Mucosa of stomach (tissue), 1 donor: ENCODE data around the gene CELSR1.

Experiments used
- H3K27me3 ChIP-seq: one replicate; pipeline ENCODE4 v1.7.0; 2013; ENCODE audit warnings: mild to moderate bottlenecking, low read length; ENCODE audit not compliant: control insufficient read depth, insufficient read depth
- H3K36me3 ChIP-seq: one replicate; pipeline ENCODE4 v1.7.0; 2013; ENCODE audit warnings: low read length; ENCODE audit not compliant: control insufficient read depth, insufficient read depth
- H3K4me1 ChIP-seq: one replicate; pipeline ENCODE4 v1.7.0; 2013; ENCODE audit warnings: mild to moderate bottlenecking, low read length; ENCODE audit not compliant: control insufficient read depth, insufficient read depth
- H3K4me3 ChIP-seq: one replicate; pipeline ENCODE4 v1.7.0; 2013; ENCODE audit warnings: low read length
- H3K9ac ChIP-seq: one replicate; pipeline ENCODE4 v1.7.0; 2013; ENCODE audit warnings: mild to moderate bottlenecking, low read length, moderate library complexity
- H3K9me3 ChIP-seq: one replicate; pipeline ENCODE4 v1.7.0; 2013; ENCODE audit warnings: mild to moderate bottlenecking, low read length, moderate library complexity; ENCODE audit not compliant: control insufficient read depth
- donor health status: Pancreatic carcinoma.

CELSR1 gene

GRCh38 chr22:46330426-46330825, 207.0 kb downstream of the CELSR1 start:
- Histone ChIP-seq H3K27me3 (no peaks in the 10 kb centered on the region), H3K9me3 (no peaks in the 10 kb centered on the region), H3K4me1 (no peaks in the 10 kb centered on the region), H3K4me3 (no peak overlapping the region), H3K36me3 (no peaks in the 10 kb centered on the region), H3K9ac (no peak overlapping the region)

DNA sequence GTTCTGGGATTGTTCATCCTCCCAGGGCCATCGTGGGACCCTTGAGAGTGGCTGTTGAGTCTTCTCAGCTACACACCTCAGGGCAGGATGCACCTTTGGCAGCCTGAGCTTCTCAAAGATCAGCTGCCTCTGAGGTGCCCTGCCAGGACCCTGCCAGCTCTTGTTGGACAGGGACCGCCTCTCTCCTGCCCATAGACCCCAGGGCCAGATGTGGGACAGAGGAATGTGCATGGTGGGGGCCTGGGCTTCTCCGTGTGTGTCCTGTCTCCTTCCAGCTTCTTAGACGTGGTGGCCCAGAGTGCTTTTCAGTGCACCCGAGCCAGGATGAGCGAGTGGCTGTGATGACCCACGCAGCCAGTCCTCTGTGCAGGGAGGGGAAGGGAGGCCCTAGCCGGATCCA, 207.8 kb downstream of the CELSR1 start:
- Histone ChIP-seq H3K4me1 (no peaks in the 10 kb centered on the region), H3K4me3 (no peak overlapping the region), H3K27me3 (no peaks in the 10 kb centered on the region), H3K9ac (no peak overlapping the region), H3K9me3 (no peaks in the 10 kb centered on the region), H3K36me3 (no peaks in the 10 kb centered on the region)

- Histone ChIP-seq H3K9me3 (no peaks in the 10 kb centered on the region), H3K27me3 (no peaks in the 10 kb centered on the region), H3K9ac (no peak overlapping the region), H3K4me1 (no peaks in the 10 kb centered on the region), H3K36me3 (no peaks in the 10 kb centered on the region), H3K4me3 (no peak overlapping the region)
Observed at GRCh38 chr22:46328797-46329196, 208.6 kb downstream of the CELSR1 start.

GRCh38 chr22:46327691-46328465, 209.5 kb downstream of the CELSR1 start:
- Histone ChIP-seq H3K9ac (no peak overlapping the region), H3K27me3 (no peaks in the 10 kb centered on the region), H3K4me1 (no peaks in the 10 kb centered on the region), H3K36me3 (no peaks in the 10 kb centered on the region), H3K9me3 (no peaks in the 10 kb centered on the region), H3K4me3 (no peak overlapping the region)

DNA sequence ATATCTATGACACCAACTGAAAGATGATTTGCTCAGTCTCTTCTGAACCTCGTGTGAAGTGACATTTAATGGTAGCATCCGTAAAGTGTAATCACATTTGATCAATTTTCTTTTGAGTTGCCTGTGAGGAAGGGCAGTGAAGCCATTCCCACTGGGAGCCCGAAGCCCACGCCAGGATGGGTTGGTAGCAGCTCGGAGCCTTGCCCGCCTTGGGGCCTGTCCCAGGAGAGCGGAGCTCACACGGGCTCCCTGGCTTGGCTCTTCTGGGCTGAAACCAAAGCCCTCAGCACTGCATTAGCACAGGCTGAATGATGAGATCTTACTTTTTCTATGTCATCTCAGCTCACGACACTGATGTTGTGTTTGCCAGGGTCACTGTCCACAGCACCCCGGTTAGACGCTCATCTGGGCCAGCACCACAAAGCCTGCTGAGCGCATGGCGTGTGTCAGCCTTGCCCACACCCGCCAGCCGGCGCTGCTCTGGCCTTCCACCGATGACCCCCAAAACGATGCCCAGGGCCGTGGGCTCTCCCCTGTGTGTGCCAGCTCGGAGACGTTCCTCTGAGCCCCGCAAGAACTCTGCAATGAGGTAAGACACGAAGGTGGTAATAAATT, 211.2 kb downstream of the CELSR1 start:
- H3K9me3 ChIP-seq: no peaks in the 10 kb centered on the region
- H3K36me3 ChIP-seq: no peaks in the 10 kb centered on the region
- no peaks in the 10 kb centered on the region for H3K4me1 ChIP-seq
- H3K4me3 ChIP-seq: no peak overlapping the region
- H3K27me3 ChIP-seq: no peaks in the 10 kb centered on the region
- H3K9ac ChIP-seq: no peak overlapping the region

- Histone ChIP-seq H3K4me3 (no peak overlapping the region), H3K27me3 (no peaks in the 10 kb centered on the region), H3K4me1 (no peaks in the 10 kb centered on the region), H3K9ac (no peak overlapping the region), H3K9me3 (no peaks in the 10 kb centered on the region), H3K36me3 (no peaks in the 10 kb centered on the region)
Observed at GRCh38 chr22:46323162-46323561, 214.3 kb downstream of the CELSR1 start.

DNA sequence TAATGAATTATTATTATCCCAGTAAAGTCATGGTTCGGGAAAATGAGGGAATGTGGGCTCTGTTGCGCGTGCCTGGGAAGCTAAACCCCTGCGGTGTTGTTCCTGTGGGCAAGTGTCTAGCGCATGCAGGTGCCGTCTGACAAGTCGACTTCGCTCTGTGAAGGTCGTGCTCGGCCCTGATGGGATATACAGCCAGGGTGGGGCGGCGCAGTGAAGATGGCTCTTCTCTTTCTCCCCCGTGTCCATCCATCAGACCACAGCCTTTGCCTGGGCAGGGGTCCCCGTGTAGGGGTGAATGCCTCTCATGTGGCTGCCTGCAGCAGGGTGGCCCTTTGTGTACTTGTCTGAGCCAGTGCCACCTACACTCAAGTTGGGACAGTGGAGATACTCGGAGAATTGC, 214.7 kb downstream of the CELSR1 start:
- Histone ChIP-seq H3K9me3 (no peaks in the 10 kb centered on the region), H3K9ac (no peak overlapping the region), H3K27me3 (no peaks in the 10 kb centered on the region), H3K36me3 (no peaks in the 10 kb centered on the region), H3K4me3 (no peak overlapping the region), H3K4me1 (no peaks in the 10 kb centered on the region)

GRCh38 chr22:46320716-46321386, 216.6 kb downstream of the CELSR1 start:
- no peaks in the 10 kb centered on the region for H3K36me3 ChIP-seq
- no peaks in the 10 kb centered on the region for H3K4me1 ChIP-seq
- H3K9ac ChIP-seq: no peak overlapping the region
- no peak overlapping the region for H3K4me3 ChIP-seq
- H3K27me3 ChIP-seq: no peaks in the 10 kb centered on the region
- no peaks in the 10 kb centered on the region for H3K9me3 ChIP-seq

- Histone ChIP-seq H3K4me1 (no peaks in the 10 kb centered on the region), H3K36me3 (no peaks in the 10 kb centered on the region), H3K9me3 (no peaks in the 10 kb centered on the region)
Observed at GRCh38 chr22:46320166-46320710, 217.2 kb downstream of the CELSR1 start.

DNA sequence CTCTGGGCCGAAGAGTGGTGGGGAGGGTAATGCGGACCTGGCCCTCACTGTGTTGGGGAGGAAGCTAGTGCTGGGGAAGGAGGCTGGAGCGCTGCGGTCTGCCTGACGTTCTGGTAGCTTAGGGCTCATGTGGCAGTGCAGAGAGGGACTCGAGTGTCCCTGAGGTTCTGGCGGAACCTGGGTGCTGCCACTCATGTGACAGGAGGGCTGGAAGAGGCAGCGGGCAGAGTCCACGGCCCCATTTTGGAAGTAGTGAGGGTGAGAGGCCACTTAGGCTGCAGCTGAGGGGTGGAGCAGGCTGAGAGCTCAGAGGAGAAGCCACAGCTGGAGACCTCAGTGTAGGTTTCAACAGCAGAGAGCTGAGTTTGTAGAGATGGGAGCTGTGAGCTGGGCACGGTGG, 218.1 kb downstream of the CELSR1 start:
- no peak overlapping the region for H3K9ac ChIP-seq
- H3K4me1 ChIP-seq: no peaks in the 10 kb centered on the region
- no peak overlapping the region for H3K4me3 ChIP-seq
- no peaks in the 10 kb centered on the region for H3K27me3 ChIP-seq
- no peaks in the 10 kb centered on the region for H3K9me3 ChIP-seq
- H3K36me3 ChIP-seq: no peaks in the 10 kb centered on the region

More at GRCh38 chr22:46320166-46320710, 217.2 kb downstream of the CELSR1 start:
- Histone ChIP-seq H3K27me3 (no peaks in the 10 kb centered on the region), H3K9ac (no peak overlapping the region), H3K4me3 (no peak overlapping the region)

- no peak overlapping the region for H3K4me3 ChIP-seq
- no peaks in the 10 kb centered on the region for H3K27me3 ChIP-seq
- H3K36me3 ChIP-seq: no peaks in the 10 kb centered on the region
- H3K9me3 ChIP-seq: no peaks in the 10 kb centered on the region
- H3K9ac ChIP-seq: no peak overlapping the region
- no peaks in the 10 kb centered on the region for H3K4me1 ChIP-seq
Observed at GRCh38 chr22:46318576-46318975, 218.8 kb downstream of the CELSR1 start.

DNA sequence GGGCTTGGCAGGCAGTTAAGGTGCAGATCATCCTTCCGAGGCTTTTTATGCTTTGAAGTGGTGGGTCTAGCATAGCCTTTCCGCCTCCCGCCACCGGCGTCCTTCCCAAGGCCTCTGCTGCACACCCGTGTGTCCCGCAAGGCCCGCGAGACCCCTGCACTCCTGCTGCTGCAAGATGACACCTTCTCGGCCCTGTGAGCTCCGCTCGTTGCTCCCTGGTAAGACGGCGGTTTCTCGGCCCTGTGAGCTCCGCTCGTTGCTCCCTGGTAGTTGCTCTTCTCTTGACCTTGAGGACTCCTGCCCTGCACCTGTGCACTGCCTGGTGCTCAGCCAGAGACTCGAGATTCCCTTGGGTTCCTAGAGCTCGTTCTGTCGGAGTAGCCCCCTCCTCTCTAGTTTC, 219.8 kb downstream of the CELSR1 start:
- no peak overlapping the region for H3K4me3 ChIP-seq
- no peaks in the 10 kb centered on the region for H3K4me1 ChIP-seq
- H3K9ac ChIP-seq: no peak overlapping the region
- no peaks in the 10 kb centered on the region for H3K36me3 ChIP-seq
- H3K9me3 ChIP-seq: no peaks in the 10 kb centered on the region
- no peaks in the 10 kb centered on the region for H3K27me3 ChIP-seq
